SK-N-SH (cell line): Measurements from ENCODE around the gene EXOC4. TPM values are rescaled to one million over a fixed set of nuclear protein-coding genes. Genes with fewer than 3 reads are reported as not detected.

Experiments
- CTCF ChIA-PET: fragments of 300-600, 350-600 bp; formaldehyde crosslinking; extraction: SDS; loops from one replicate; lab custom pipeline; 2021; lab: Yijun Ruan, JAX
- POLR2A ChIA-PET: fragments of 350-600 bp; sonication (Branson Sonifier 250); formaldehyde crosslinking; extraction: SDS; loops from one replicate; lab custom pipeline; 2020; ENCODE audit warnings: antibody characterized with exemption, inconsistent platforms; lab: Yijun Ruan, JAX
- DNase-seq: peaks from one replicate; pipeline ENCODE4 v3.0.0; 2012
- H2AFZ ChIP-seq: fragments of 200-600 bp; sonication (generic); 2 replicates; pipeline ENCODE4 v1.8.1; 2016; ENCODE audit warnings: antibody characterized with exemption, mild to moderate bottlenecking, low read depth
- H3F3A ChIP-seq: fragments of 200-600 bp; sonication (generic); replicated peaks from 2 replicates; pipeline ENCODE3; 2016; ENCODE audit warnings: antibody characterized with exemption, mild to moderate bottlenecking; ENCODE audit not compliant: insufficient read depth
- H3K27ac ChIP-seq, 2 experiments: fragments of 200-500 bp in 1 of 2; fragments of 200-600 bp in 1 of 2; sonication (Bioruptor generic) in 1 of 2; sonication (generic), shearing (Covaris generic) in 1 of 2; 2 replicates each; pipeline versions ENCODE4 v1.5.1 to v1.6.1; 2014 to 2016; ENCODE audit warnings: low read depth in 2 of 2, inconsistent platforms in 1 of 2, low read length in 1 of 2, mild to moderate bottlenecking in 1 of 2, mixed read lengths in 1 of 2
- H3K27me3 ChIP-seq: fragments of 200-600 bp; sonication (generic), shearing (Covaris generic); 2 replicates; pipeline ENCODE4 v1.6.1; 2016; ENCODE audit warnings: mixed run types; ENCODE audit not compliant: insufficient read depth
- H3K36me3 ChIP-seq, 2 experiments: fragments of 200-500 bp in 1 of 2; fragments of 200-600 bp in 1 of 2; sonication (Bioruptor generic) in 1 of 2; sonication (generic) in 1 of 2; replicated peaks in 1 of 2; 2 replicates each; pipeline versions ENCODE3 to v1.5.1; 2014 to 2016; ENCODE audit warnings: low read length in 1 of 2, mild to moderate bottlenecking in 1 of 2; ENCODE audit not compliant: insufficient read depth in 2 of 2, control insufficient read depth in 1 of 2
- H3K4me1 ChIP-seq, 2 experiments: fragments of 200-500 bp in 1 of 2; fragments of 200-600 bp in 1 of 2; sonication (Bioruptor generic) in 1 of 2; sonication (generic), shearing (Covaris generic) in 1 of 2; 2 replicates each; pipeline versions ENCODE4 v1.5.1 to v1.6.1; 2014 to 2016; ENCODE audit warnings: low read depth in 1 of 2, low read length in 1 of 2, mixed run types in 1 of 2; ENCODE audit not compliant: insufficient read depth in 2 of 2, control insufficient read depth in 1 of 2
- H3K4me2 ChIP-seq: fragments of 200-600 bp; sonication (generic), shearing (Covaris generic); 2 replicates; pipeline ENCODE4 v1.6.1; 2017; ENCODE audit warnings: mixed run types
- H3K4me3 ChIP-seq, 2 experiments: fragments of 200-500 bp in 1 of 2; fragments of 200-600 bp in 1 of 2; sonication (Bioruptor generic) in 1 of 2; sonication (generic), shearing (Covaris generic) in 1 of 2; 2 replicates each; pipeline versions ENCODE4 v1.5.1 to v1.8.1; 2014 to 2016; ENCODE audit warnings: low read depth in 2 of 2, inconsistent platforms in 1 of 2, low read length in 1 of 2, mild to moderate bottlenecking in 1 of 2, mixed read lengths in 1 of 2, moderate library complexity in 1 of 2
- H3K79me2 ChIP-seq: fragments of 200-600 bp; sonication (generic); 2 replicates; pipeline ENCODE4 v1.8.1; 2017; ENCODE audit warnings: mild to moderate bottlenecking; ENCODE audit not compliant: insufficient read depth
- H3K9ac ChIP-seq: fragments of 200-600 bp; sonication (generic); 2 replicates; pipeline ENCODE4 v1.6.1; 2017; ENCODE audit warnings: mixed run types
- H3K9me2 ChIP-seq: fragments of 200-600 bp; sonication (generic); 2 replicates; pipeline ENCODE4 v1.6.1; 2017; ENCODE audit warnings: mixed run types
- H3K9me3 ChIP-seq: fragments of 200-600 bp; sonication (generic); 2 replicates; pipeline ENCODE4 v1.6.1; 2017; ENCODE audit warnings: mixed run types, mild to moderate bottlenecking, moderate library complexity
- H4K20me1 ChIP-seq: fragments of 200-600 bp; sonication (generic); 2 replicates; pipeline ENCODE4 v1.6.1; 2017; ENCODE audit warnings: mild to moderate bottlenecking, mixed run types; ENCODE audit not compliant: insufficient read depth
- CHD2 ChIP-seq: fragments of 150-350 bp; IDR thresholded peaks from 2 replicates; pipeline ENCODE4 v1.6.1; 2018; ENCODE audit warnings: low read length; ENCODE audit not compliant: partially characterized antibody
- EP300 ChIP-seq, 2 experiments: IDR thresholded peaks; 2 replicates each; pipeline versions ENCODE4 v1.4.0 to v1.6.1; 2012; ENCODE audit warnings: borderline replicate concordance in 1 of 2, low read depth in 1 of 2, low read length in 1 of 2
- EZH2phosphoT487 ChIP-seq: fragments of 200-600 bp; sonication (generic); IDR thresholded peaks from 2 replicates; pipeline ENCODE4 v1.6.1; 2017; ENCODE audit warnings: low read depth, mixed run types, mild to moderate bottlenecking, antibody characterized with exemption, moderate library complexity, borderline replicate concordance
- FOSL2 ChIP-seq: IDR thresholded peaks from 2 replicates; pipeline ENCODE4 v1.4.0; 2012; ENCODE audit warnings: low read depth, mild to moderate bottlenecking, moderate library complexity, borderline replicate concordance
- FOXM1 ChIP-seq: IDR thresholded peaks from 2 replicates; pipeline ENCODE4 v1.4.0; 2012; ENCODE audit warnings: low read depth, mild to moderate bottlenecking
- GATA2 ChIP-seq: sonication (generic); formaldehyde crosslinking; IDR thresholded peaks from 2 replicates; pipeline ENCODE4 v1.5.0; 2020; ENCODE audit warnings: mild to moderate bottlenecking, missing genetic modification reagents
- JUND ChIP-seq: IDR thresholded peaks from 2 replicates; pipeline ENCODE4 v1.4.0; 2012
- MXI1 ChIP-seq: IDR thresholded peaks from 2 replicates; pipeline ENCODE4 v1.6.1; 2012; ENCODE audit warnings: mild to moderate bottlenecking, low read depth, low read length, improper control_type of control experiment
- POLR2AphosphoS5 ChIP-seq: IDR thresholded peaks from 2 replicates; pipeline ENCODE4 v1.6.1; 2012; ENCODE audit warnings: low read depth, low read length
- RXRA ChIP-seq: IDR thresholded peaks from 2 replicates; pipeline ENCODE4 v1.4.0; 2012; ENCODE audit warnings: low read depth, mild to moderate bottlenecking, borderline replicate concordance
- SIN3A ChIP-seq: IDR thresholded peaks from 2 replicates; pipeline ENCODE4 v1.6.1; 2012; ENCODE audit warnings: low read depth, mild to moderate bottlenecking, low read length, moderate library complexity, borderline replicate concordance
- TAF1 ChIP-seq: IDR thresholded peaks from 2 replicates; pipeline ENCODE4 v1.6.1; 2012; ENCODE audit warnings: low read depth, mild to moderate bottlenecking, low read length, moderate library complexity, borderline replicate concordance
- TEAD4 ChIP-seq: IDR thresholded peaks from 2 replicates; pipeline ENCODE4 v1.4.0; 2012; ENCODE audit warnings: mild to moderate bottlenecking, borderline replicate concordance; ENCODE audit not compliant: insufficient read depth
- ZBTB33 ChIP-seq: IDR thresholded peaks from 2 replicates; pipeline ENCODE4 v1.4.0; 2012; ENCODE audit warnings: low read depth, borderline replicate concordance
- WGBS: methylation state at CpG from one replicate; pipeline ENCODE4 v1.1.6; 2017; ENCODE audit warnings: low lambda C conversion rate; 5-methylcytosine and 5-hydroxymethylcytosine counted together
- polyA plus RNA-seq, 3 experiments: library from polyadenylated mRNA; depleted of rRNA; stranded (reverse); fragments of >200 nt; gene quantifications; 2 replicates each; pipeline ENCODE4 v1.2.3, GENCODE V29; 2012
- TF ChIP-seq, protein P1 (sequence below): fragments of 150-350 bp; IDR thresholded peaks from 2 replicates; pipeline ENCODE4 v1.6.1; 2017; ENCODE audit warnings: antibody characterized with exemption, low read length, low read depth, borderline replicate concordance
- TF ChIP-seq, protein P2 (sequence below): IDR thresholded peaks from 2 replicates; pipeline ENCODE4 v1.4.0; 2012; ENCODE audit warnings: low read depth
- TF ChIP-seq, protein P3 (sequence below): fragments of 200-600 bp; sonication (generic); IDR thresholded peaks from 2 replicates; pipeline ENCODE4 v1.6.1; 2017; ENCODE audit warnings: antibody characterized with exemption, mild to moderate bottlenecking, moderate library complexity

EXOC4 gene
- polyA plus RNA-seq, 1 of the 3 experiments (the other 2 are of a cell fraction) = 37.3 TPM

DNA sequence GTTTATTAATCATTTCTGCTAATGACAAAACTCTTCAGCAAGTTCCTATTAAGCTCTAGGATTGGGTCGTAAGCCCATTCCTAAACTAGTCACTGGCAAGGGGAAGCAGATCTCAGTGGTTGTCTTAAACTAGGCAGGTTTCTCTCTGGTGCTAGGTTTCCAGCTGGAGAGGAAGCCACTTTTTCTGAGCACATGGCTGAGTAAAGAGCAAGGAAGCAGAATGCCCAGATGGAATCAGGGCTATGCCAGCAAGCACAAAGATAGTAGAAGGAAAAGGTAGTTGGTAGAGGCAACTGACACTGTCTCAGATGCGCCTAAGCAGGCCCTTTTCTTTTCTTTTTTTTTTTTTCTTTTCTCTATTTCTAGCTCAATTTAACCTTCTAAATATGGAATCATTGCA lies 224.9 kb downstream of the EXOC4 start:
- H4K20me1 ChIP-seq = no peaks in the 10 kb centered on the region
- H3K4me2 ChIP-seq = no peak overlapping the region
- H3K27ac ChIP-seq = 0 out of 4 replicates have a peak overlapping the region, but pooled peaks of 1 of the 2 experiments have one; percentile 17
- H3K4me3 ChIP-seq = no peak overlapping the region
- ChIA-PET POLR2A (no interaction called here), CTCF (no interaction called here)
- no peaks in the 10 kb centered on the region for H3F3A ChIP-seq
- H3K36me3 ChIP-seq = peaks cover 8 to 44% of the 10 kb centered on the region in 2 experiments
- peaks cover 4 to 27% of the 10 kb centered on the region in 2 experiments; a peak in 2 of 4 replicates for H3K4me1 ChIP-seq
- H3K79me2 ChIP-seq = peaks cover 4% of the 10 kb centered on the region; the same call in 1 of the 2 replicates
- H3K9ac ChIP-seq = no peak overlapping the region
- no peak overlapping the region for H2AFZ ChIP-seq
- TF ChIP-seq, protein P1, sequence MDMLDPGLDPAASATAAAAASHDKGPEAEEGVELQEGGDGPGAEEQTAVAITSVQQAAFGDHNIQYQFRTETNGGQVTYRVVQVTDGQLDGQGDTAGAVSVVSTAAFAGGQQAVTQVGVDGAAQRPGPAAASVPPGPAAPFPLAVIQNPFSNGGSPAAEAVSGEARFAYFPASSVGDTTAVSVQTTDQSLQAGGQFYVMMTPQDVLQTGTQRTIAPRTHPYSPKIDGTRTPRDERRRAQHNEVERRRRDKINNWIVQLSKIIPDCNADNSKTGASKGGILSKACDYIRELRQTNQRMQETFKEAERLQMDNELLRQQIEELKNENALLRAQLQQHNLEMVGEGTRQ = no peak
- TF ChIP-seq TEAD4 (no peak), MXI1 (no peak), RXRA (no peak), EP300 (IDR thresholded peaks at IDR 0.05; ENCODE audit: borderline replicate concordance in 1 of 2, low read depth in 1 of 2, low read length in 1 of 2) (no peak), TAF1 (no peak), SIN3A (no peak), CHD2 (no peak), FOSL2 (no peak), POLR2AphosphoS5 (no peak)
- no peaks in the 10 kb centered on the region for H3K9me3 ChIP-seq
- no peak for DNase-seq
- H3K9me2 ChIP-seq = no peaks in the 10 kb centered on the region
- WGBS = 96% methylated on average over 2 of the region's 2 CpGs
- no peaks in the 10 kb centered on the region for H3K27me3 ChIP-seq

- H3K9ac ChIP-seq = no peak overlapping the region
- H3K36me3 ChIP-seq = peaks cover 12 to 53% of the 10 kb centered on the region in 2 experiments
- DNase-seq = no peak
- TF ChIP-seq, protein P2, sequence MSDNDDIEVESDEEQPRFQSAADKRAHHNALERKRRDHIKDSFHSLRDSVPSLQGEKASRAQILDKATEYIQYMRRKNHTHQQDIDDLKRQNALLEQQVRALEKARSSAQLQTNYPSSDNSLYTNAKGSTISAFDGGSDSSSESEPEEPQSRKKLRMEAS = no peak
- no peak for TF ChIP-seq EZH2phosphoT487
- TF ChIP-seq, protein P3, sequence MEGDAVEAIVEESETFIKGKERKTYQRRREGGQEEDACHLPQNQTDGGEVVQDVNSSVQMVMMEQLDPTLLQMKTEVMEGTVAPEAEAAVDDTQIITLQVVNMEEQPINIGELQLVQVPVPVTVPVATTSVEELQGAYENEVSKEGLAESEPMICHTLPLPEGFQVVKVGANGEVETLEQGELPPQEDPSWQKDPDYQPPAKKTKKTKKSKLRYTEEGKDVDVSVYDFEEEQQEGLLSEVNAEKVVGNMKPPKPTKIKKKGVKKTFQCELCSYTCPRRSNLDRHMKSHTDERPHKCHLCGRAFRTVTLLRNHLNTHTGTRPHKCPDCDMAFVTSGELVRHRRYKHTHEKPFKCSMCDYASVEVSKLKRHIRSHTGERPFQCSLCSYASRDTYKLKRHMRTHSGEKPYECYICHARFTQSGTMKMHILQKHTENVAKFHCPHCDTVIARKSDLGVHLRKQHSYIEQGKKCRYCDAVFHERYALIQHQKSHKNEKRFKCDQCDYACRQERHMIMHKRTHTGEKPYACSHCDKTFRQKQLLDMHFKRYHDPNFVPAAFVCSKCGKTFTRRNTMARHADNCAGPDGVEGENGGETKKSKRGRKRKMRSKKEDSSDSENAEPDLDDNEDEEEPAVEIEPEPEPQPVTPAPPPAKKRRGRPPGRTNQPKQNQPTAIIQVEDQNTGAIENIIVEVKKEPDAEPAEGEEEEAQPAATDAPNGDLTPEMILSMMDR = no peak
- no peak for TF ChIP-seq ZBTB33
- TF ChIP-seq CHD2 = no peak
- TF ChIP-seq JUND = no peak
- TF ChIP-seq FOXM1 = no peak
- no peak for TF ChIP-seq POLR2AphosphoS5
- TF ChIP-seq GATA2 (CRISPR knock-in tag) = no peak
- no peak overlapping the region for H2AFZ ChIP-seq
- H3K4me2 ChIP-seq = no peak overlapping the region
- ChIA-PET POLR2A (no interaction called here), CTCF (interaction anchor here (1.1 to 1.6 kb wide), 2 partner anchors 20 to 265 kb away, joined by 4 read pairs; no protein-coding TSS in a partner anchor)
- peaks cover 1% of the 10 kb centered on the region; the same call in 1 of the 2 replicates for H3K79me2 ChIP-seq
- H3K9me3 ChIP-seq = no peaks in the 10 kb centered on the region
- WGBS = 65% methylated on average over 3 of the region's 3 CpGs
- peaks cover 4 to 27% of the 10 kb centered on the region in 2 experiments; a peak in 2 of 4 replicates for H3K4me1 ChIP-seq
- H3K4me3 ChIP-seq = no peak overlapping the region
- H3K27me3 ChIP-seq = no peaks in the 10 kb centered on the region
- no peaks in the 10 kb centered on the region for H4K20me1 ChIP-seq
- H3K9me2 ChIP-seq = no peaks in the 10 kb centered on the region
- no peaks in the 10 kb centered on the region for H3F3A ChIP-seq
- no peak overlapping the region; a peak in 1 of 4 replicates for H3K27ac ChIP-seq
Observed at GRCh38 chr7:133478591-133479135, 225.8 kb downstream of the EXOC4 start.
